Erythroblast (primary cell): ENCODE measurements around the gene ZBTB8A.

Experiments
- GATA1 ChIP-seq: IDR thresholded peaks from 2 replicates; pipeline ENCODE4 v1.6.1; 2011; ENCODE audit warnings: low read depth, mild to moderate bottlenecking, control low read depth, low read length, moderate library complexity
- POLR2A ChIP-seq: IDR thresholded peaks from 2 replicates; pipeline ENCODE4 v1.6.1; 2011; ENCODE audit warnings: mild to moderate bottlenecking, low read length

DNA sequence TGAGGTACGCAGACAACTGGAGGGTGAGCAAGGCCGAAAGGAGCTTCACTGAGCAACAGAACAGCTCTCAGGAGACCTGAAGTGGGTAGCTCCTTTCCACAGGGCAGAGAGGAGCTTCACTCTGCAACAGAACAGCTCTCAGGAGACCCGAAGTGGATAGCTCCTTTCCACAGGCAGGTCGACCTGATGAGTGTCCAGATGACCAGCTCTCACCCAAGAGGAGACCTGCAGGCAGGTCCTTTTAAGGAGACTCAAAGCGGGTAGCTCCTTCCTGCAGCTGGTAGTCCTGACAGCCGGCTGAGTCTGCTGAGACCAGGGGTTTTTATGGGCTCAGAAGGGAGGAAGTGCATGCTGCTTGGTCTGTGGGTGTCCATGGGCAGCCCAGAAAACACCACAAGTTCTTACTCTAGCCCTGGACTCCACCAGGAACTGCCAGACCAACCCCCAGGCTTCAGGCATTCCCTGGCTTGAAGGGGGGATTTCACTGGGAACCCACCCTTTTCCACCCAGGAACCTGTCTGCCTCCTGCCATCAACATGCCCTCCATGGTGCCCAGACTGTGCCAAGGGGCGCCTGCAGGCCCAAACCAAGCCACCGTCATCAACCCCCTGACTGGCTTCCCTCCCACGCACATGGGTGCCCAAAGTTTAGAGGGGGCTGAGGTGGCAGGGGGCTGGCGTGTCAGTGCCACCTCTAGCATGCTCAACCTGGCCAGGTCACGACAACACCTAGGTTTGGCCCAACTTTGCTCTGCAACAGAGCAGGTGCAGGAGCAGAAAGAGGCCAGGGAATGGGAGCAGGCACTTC is 67.5 kb downstream of the ZBTB8A start:
- TF ChIP-seq POLR2A (no peak), GATA1 (no peak)
